ENCODE results near the gene DLX2.

Gene DLX2

DNA sequence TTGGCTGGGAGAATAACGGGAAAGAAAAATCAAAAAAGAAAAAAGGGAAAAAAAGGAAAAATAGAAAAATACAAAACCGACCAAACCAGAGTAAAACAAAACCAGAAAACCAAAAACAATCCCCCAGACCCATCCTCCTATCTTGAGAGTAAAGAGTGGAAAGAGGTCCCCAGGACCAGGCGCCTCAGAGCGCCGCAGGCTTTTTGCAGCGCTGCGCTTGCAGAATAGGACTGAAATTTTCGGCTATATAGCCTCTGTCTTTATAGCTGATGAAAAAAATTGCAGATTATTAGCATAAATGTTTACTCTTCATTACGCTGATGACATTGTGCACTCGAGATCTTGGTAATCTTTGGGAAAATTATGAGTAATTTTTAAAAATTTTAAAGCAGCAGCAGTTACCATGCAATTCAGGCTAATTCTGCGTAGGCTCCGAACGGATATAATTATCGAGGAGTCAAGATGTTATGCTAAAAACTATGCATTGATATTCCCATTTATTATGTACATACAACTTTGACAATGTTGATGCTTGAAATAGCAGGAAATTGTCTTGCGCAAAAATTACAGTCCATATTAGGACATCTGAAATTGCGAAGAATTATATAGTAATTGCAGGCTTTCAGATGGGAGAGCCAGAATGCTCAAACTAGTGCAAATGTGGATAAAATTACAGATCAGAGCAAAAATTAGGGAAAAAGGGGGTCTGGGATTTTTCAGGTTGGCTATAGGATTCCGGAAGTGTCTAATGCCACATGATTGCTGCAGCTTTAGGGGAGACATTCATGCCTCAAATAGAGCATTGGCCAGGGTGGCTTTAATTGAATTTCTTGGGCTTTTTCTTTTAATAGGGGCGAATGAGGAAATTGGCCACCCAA, 9.0 kb downstream of the DLX2 start:
- peak; percentile 98 for DNase-seq

DNA sequence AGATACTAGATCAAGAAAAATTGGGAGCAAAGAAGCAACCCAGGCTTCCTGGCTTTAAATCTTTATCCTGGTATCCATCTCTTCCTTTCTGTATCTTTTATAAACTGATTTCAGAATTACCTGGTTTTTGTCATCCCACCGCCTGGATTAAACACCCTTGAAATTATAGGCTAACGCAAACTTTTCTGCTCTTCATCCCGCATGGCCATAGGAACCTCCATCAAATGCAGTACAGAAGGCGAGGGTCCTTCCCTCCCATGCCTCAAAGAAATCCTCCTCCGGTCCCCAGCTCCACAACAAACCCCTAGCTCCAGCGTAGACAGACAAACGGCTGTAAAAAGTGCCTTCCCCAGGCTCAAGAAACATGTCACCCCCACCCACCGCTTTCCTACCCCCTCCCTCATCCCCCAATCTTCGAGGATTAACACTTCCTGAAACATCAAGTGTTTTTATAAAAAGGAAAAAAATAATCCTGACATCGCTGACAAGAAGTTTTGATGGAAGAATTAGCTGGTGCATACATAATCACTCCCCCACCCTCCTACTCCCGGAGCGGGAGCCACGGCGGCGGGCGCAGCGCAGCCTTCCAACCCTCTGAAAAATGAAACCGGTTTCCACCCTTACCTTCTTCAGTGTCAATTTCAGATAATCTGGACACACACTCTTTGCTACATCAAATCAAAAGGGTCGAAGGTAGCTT, 9.8 kb downstream of the DLX2 start:
- DNase-seq, result no peak

DNA sequence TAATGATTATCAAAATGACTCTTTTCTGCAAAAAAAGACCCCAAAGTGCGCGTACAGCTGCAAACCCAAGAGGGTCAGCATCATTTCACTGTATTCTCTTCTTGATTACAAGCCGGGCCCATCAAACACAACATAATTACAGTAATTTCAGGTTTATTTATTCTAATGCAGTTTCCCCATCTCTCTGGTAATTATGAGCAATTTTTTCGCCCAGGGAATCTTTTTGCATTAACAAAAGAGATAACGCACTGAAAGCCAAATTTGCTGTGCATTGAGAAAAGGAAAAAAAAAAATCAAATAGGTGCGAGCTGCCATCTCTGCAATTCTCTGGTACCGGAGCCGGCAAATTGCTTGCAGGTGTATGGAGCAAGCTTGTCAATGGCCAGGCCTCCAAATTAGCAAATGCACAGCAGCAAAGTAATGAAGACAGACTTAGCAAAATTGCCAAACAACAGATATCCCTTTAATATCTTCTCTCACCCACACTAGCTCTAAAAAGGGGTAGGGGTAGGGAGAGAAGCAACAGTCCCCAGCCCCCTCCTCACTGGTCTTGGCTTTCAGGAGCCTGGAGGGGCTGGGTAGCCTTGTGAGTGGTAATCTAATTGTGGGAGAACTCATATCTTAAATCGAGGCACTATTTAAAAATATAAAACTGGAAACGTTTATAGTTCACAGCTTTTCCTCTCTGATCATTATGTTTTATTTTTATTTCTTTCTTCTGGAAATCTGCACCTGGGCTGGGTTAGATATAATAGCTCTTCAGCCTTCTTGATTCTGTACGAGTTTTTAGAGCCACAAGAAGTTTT, 10.7 kb downstream of the DLX2 start:
- peak; percentile 95 for DNase-seq

DNA sequence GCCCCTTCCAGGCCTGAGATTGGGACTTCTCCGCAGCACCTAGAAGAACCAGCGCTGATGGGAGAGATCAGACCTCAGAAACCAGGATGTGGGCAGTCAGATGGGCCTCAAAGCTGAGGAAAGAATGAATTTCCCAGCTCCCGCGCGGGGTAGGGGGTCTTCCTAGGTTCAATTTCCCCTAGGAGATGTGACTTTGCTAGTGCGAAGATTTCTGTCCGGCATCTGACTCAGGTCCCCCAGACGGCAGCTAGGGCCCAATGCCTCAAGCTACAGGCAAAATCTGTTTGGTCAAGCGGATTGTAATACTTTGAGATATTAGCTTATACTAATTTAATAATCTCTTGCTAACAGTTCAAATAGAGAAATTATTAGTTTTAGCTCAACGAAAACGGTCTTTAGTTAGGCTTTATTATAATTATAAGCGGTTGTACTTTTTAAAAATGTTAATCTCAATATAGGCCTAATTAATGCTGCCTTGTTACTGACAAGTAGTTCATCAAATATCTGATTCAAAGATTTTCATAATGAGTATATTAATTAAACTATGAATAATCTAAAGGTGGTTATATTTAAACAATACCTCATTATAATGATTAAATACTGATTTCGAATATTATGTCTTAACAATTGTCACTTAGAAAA, 11.6 kb downstream of the DLX2 start:
- DNase-seq, result no peak

DNA sequence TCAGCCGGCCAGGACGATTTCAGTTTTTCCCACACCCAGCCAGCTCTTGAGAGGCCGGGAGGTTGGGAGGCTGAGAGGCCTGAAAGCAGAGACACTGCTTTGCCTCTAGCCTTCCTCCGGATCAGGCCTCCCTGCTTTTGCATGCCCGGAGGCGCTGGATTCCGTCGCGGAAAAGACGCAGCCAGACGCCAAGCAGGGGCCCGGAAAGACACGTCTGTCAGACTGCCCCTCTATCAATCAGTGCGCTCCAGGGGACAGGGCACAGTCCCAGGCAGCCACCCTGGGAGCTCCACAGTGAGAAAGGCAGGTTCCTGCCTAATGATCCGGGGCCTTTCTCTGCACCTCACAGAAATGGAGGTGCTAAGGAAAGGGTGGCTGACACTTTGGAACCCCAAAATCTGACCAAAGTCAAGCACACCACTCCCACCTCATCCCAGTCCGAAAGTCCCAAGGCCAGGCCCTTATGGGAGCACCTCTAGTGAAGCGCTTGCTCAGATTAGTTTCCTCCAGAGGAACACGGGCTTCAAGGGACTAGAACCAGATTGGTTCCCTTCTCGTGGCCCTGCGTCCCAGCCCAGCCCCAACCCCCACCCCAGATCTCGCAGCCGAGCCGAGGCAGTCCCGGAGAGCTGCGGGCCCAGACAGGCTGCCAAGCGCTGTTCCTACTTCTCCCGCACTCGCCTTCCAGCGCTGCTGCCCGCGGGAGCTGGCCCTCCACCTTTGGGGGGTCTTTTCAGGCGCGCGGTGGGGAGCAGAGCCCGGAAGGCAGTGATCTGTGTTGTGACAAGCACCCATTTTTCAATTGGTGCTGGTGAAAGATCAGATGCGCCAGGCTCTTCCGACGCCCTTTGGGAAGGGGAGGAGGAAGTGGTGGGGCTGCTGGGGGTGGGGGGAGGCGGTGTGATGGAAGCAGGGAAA, 12.4 kb downstream of the DLX2 start:
- no peak for DNase-seq

DNA sequence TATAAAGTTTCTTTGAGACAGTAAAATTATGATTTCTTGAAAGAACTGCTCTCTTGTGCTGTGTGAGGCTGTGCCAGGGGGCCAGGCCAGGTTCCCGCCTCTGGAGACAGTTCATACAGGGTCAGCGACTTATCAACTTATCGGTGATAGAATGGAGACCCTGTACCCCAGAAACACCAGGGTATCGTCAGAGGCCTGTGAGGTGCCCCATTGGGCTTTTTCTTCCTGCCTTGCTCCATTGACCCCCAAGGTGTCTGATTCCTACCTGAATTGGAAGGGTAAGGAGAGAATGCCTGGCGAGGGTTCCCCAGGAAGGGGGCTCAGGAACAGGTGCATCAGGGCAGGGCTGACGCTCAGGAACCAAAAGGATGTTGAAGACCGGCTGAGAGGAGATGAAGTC, 13.1 kb downstream of the DLX2 start:
- no peak for DNase-seq

DNA sequence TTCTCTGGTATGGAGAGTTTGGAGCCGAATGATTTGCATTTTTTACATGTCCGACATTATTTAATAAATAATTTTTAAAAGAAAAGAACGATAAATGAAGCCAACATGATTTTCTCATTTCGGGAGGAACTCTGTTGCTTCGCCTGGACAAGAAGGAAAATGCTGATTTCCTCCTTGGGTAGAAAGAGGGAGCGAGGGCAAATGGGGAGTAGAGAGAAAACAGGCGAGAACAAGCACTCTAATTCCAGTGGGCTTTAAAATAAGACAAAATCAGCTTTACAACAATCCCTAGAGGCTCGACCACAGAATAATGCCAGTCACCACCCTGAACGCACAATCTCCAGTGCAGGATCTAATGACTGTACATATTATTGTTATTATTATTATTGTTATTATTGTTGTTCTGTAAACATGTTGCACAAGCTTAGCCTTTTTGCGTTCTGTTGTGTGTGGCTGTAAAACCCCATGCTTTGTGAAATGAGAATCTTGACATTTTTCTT, 13.6 kb downstream of the DLX2 start:
- DNase-seq, result no peak

DNA sequence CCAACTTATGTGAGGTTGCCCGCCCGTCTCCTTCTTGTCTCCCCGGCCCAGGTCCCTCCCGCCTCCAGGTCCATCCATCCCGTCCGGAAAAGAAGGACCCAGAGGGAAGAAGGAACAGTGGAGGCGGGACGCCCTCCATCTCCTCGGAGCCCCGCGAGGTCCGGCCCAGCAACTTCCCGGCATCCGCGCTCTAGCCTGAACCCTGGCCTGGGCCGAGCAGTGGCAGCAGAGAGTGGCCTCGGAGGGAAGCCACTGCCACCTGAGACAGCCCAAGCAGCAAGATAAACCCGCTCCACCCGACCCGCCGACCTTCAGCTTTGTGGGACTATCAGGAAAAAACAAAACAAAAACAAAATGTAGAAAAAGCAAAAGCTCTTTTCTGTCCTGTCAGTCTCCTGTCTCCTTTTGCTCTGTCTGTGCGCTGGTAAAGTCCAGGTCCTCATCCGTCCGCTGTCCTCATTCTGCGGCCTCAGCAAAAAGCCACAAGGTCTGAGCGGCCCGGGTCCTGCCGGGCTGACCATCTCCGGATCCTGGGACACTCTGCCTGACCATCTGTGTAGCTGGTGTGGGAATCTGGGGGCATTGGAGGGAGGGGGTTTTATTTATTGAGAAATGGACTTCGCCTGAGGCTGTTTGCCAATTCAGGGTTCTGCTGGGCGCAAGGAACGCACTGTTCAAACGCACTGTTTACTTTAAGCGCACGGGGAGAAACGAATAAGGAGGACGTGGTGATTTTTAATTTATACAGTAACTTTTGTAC, 14.3 kb downstream of the DLX2 start:
- no peak for DNase-seq

DNA sequence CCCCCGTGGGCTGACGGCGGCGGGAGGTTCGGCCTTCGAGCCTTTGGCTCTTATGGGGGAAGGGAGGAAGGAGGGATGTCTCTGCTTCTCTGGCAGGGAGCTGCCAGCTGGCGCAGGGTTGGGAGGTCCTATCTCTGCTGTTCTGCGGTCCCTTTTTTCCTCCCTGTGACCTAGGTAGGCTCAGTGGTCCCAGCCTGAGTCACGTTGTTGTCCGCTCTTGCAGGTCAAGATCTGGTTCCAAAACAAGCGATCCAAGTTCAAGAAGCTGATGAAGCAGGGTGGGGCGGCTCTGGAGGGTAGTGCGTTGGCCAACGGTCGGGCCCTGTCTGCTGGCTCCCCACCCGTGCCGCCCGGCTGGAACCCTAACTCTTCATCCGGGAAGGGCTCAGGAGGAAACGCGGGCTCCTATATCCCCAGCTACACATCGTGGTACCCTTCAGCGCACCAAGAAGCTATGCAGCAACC, 14.9 kb downstream of the DLX2 start:
- DNase-seq, result no peak

DNA sequence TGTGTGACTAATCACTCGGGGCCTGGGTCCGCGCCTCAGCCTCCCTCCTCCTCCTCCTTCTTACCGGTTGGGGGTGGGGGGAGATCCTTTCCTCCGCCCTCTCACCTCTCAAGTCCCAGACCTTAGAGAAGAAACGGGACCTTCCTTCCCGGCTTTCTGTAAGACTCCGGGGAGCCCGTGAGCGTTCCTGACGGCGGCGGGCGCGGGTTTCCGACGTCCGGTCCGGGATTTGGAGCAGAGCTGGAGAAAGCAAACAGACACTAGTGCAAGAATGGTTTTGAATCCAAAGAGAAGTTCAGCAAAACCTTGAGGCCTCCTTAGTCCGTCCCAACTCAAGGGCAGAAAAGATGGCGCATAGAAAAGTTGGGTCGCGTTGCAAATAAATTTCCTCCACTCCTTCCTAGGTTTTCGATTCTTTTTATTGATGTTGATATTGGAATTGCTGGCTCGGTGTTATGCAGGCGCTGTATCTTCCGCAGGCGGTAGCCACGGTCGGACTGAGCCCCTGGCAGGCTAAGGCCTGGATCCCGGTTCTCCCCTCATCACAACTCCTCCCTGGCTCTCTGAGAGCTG, 15.4 kb downstream of the DLX2 start:
- no peak for DNase-seq

DNA sequence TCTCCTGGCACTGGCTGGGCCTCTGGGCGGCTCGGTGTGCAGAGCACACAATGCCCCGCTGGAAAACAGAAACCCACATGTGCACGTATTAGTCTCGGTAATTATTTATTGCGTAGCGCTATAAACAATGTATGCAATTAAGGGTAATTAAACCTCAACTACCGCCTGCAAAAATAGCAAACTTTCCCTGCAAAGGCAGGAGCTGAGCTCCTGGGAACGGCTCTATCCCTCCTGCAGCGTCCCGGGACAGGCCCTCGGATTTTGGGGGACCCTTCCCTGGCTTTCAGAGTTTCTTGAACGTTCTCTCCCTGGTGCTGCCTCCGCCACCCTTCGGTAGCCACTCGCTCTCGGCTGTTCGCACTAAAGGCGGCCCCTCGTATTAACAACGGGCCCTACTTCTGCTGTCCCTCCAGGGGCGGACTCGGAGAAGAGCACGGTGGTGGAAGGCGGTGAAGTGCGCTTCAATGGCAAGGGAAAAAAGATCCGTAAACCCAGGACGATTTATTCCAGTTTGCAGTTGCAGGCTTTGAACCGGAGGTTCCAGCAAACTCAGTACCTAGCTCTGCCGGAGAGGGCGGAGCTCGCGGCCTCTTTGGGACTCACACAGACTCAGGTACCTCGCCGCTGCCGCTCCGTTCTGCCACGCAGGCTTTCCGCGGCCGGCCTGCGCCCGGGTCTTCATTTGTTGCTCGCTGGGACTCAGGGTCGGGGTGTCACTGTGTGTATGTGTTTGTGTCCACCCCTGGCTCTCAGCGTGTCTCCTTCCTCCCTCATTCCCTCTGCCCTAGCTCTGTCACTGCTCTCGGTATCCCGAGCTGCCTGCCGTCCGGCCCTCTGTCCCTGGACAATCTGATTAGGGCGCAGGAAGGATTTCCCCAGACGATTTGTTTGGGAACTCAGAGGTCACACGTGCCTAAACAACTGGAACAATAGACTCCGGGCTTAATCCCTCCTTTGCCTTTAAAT, 16.2 kb downstream of the DLX2 start:
- no peak for DNase-seq

DNA sequence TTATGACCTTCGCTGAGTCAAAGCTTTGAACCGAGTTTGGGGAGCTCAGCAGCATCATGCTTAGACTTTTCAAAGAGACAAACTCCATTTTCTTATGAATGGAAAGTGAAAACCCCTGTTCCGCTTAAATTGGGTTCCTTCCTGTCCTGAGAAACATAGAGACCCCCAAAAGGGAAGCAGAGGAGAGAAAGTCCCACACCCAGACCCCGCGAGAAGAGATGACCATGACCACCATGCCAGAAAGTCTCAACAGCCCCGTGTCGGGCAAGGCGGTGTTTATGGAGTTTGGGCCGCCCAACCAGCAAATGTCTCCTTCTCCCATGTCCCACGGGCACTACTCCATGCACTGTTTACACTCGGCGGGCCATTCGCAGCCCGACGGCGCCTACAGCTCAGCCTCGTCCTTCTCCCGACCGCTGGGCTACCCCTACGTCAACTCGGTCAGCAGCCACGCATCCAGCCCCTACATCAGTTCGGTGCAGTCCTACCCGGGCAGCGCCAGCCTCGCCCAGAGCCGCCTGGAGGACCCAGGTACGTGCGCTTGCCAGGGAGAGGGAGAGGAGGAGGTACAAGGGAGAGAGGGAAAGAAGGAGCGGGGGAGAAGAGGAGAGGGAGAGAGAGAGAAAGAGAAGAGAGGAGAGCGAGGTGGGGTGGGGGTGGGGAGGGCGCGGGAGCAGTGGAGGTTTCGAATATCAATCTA, 17.1 kb downstream of the DLX2 start, which contains the start of gene DLX1:
DLX1 (plus strand) TSS at position 48 of the 700 bp plus-strand sequence; CDS start at position 219, 171 bp downstream.
- no peak for DNase-seq

DNA sequence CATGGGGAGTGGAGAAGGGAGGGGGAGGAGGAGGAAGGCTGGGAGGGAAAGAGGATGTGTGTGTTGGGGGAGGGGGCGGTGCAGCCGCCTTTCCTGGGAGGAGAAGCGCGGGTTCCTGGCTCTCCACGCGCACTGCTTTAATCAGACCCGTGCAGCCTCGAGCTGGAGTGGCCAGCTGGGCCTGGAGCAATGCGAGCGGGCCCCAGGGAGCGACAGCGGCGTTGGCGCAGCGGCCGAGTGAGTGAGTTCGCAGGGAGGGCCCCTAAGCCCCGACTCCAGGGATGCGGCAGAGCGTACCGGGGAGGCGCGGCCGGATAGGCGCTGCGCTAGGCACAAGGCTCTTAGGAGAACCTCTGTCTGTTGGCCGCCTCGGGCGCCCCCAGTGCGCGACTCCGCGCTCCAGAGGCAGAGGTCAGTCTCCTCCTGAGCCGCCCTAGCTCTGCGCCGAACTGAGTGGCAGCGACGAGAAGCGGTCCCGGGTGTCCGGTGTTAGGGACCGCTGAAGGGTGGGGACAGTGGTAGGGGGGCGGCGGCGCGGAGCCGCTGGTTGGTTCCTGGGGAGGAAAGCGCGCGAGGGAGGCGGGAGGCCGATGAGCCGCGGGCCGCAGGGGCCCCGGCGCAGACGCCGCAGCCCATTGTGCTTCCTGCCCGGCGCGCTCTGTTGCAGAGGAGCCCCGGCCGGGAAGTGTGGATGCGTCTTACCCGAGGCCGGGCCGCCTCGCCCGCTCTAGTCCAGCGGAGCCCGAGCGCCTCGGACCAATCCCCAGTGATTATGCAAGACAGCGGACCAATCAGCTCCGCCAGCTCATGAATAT, 17.8 kb downstream of the DLX2 start:
- DNase-seq, result peak; percentile 89

DNA sequence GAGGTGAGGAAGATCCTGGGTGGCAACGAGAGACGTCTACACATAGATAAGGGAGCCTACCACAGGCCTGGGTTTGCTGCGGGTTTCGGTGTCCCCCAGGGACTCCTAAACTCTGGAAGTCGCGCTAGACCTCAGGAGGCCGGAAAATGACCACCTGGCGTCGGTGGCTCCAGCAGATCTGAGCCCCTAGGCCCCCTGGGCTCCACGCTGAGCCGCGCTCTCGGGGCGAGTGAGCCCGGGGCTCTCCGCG, 18.4 kb downstream of the DLX2 start:
- no peak for DNase-seq

DNA sequence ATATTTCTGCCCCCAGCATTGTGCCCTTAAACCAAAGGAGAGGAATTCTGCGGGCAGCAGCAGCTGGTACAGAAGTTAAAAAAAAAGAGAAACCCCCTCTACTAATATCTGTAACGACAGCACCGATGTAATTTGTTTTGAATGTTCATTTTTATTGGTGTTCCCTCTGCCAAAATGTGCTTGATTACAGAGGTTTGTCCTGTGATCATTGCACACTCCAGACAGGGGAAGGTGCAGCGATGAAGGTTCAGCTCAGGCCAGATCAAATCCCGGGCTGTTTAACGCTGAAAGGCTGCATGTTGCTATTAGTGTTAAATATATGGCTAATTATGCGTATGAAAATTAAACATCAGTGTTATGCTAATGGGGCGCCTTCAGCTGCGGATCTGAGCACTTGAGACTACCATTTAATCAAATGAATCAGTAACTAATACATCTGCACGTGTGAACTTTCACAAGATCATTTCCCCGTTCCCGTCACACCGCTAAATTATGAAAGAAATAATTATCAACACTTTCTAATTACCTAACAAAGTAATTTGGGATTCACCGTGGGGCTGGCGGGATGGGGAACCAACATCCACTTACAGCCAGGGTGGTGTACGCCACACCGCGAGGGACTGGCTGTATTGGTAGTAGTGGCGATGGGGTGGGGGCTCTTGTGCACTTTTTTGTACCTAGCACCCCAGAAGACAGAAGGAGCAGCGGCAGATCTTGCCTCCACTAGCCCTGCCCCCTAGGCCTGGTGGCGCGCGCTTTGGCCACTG, 18.9 kb downstream of the DLX2 start:
- DNase-seq, result no peak

DNA sequence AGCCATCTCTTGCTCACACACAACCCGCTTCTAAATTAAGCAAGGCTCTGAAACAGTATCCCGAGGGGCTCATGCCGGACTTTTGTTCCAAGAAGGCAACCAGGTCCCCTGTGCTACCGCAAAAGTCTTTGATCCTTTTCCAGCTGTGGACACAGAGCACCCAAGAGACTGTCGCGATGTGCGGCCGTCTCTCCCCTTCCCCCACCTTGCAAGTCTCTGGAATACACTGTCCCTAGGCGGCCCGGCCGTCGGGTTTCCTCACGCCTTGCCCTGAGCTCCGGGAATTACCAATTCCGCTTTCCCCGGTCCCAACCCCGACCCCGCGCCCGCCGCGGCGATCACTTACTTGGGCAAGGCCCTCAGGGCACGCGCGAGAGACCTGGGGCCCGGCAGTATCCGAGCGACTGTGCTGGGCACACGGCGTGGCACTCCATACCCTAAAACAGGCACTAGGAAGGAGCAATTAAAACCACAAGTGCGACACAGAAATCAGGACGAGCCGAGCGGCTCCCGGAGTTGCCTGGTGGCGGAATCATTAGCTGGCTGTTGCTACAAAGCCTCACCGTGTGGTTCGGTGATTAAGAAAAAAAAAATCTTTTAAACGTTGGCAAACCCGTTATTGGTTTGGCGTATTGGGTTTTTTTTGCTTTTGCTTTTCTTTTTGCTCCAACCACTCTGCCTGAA, 19.6 kb downstream of the DLX2 start:
- no peak for DNase-seq

All from NCI-H1436 treated with DMSO at 0.1 percent for 48 hours (cell line).